ENCODE data around the gene PACS2.
"Not testable (repeated sequence)": the region's sequence is repeated elsewhere in the genome, so short reads cannot be mapped to it uniquely, and the experiment has no call there.

PACS2 gene

DNA sequence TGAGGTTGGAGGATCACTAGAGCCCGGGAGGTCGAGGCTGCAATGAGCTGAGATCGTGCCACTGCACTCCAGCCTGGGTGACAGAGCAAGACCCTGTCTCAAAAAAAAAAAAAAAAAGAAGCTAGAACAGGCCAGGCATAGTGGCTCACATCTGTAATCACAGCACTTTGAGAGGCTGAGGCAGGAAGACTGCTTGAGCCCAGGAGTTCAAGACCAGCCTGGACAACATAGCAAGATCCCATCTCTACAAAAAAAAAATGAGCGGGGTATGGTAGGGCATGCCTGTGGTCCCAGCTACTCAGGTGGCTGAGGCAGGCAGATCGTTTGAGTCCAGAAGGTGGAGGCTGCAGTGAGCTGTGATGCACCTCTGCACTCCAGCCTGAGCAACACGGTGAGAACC is 25.6 kb upstream of the PACS2 start:
- DNase-seq: not testable (repeated sequence)

DNA sequence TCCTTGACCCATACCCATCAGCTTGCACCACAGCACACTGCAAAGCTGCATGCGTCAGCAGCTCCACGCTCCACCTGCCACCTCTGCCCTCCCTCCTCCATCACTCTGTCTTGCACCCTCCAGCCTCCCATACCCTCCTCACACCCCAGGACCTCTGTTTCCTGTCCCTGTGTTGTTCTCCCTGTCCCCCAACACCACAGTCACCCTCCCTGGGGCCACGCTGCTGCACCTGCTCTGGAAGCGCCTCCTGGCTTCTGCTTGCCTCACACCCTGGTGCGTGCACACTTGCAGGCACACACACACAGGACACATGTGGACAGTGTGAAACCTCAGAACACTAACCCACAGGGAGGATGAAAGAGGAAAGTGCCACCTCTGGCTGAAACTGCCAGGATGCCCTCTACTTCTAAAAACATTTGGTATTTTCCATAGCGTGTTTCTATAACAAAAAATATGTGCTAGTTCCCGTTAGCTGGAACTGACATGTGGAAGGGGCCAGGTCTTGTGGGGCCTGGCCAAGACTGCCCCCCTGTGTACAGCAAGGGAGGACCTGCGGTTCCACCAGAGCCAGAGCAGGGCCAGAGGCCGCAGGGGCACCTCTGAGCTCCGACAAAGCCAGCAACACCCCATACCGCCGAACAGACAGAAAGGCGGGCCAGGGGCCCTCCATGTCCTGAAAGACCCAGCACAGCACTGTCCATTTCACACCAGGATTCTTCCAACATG is 23.8 kb upstream of the PACS2 start:
- DNase-seq: peak; percentile 13 to 55 (median 40)

GRCh38 chr14:105292826-105293711 is 21.5 kb upstream of the PACS2 start:
- DNase-seq: peak; percentile 40 to 52 (median 44)

GRCh38 chr14:105294142-105294597 is 20.4 kb upstream of the PACS2 start:
- DNase-seq: peak in 3 of 4 experiments; percentile 24 to 47 (median 38)

DNA sequence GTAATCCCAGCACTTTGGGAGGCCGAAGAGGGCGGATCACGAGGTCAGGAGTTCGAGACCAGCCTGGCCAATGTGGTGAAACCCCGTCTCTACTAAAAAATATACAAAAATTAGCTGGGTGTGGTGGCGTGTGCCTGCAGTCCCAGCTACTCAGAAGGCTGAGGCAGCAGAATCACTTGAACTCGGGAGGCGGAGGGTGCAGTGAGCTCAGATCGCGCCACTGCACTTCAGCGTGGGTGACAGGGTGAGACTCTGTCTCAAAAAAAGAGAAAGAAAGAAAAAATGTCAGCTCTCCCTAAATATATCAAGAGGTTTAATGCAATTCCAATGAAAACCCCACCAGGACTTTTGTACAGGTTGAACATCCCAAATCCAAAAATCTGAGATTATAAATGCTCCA is 17.2 kb upstream of the PACS2 start:
- DNase-seq: not testable (repeated sequence)

DNA sequence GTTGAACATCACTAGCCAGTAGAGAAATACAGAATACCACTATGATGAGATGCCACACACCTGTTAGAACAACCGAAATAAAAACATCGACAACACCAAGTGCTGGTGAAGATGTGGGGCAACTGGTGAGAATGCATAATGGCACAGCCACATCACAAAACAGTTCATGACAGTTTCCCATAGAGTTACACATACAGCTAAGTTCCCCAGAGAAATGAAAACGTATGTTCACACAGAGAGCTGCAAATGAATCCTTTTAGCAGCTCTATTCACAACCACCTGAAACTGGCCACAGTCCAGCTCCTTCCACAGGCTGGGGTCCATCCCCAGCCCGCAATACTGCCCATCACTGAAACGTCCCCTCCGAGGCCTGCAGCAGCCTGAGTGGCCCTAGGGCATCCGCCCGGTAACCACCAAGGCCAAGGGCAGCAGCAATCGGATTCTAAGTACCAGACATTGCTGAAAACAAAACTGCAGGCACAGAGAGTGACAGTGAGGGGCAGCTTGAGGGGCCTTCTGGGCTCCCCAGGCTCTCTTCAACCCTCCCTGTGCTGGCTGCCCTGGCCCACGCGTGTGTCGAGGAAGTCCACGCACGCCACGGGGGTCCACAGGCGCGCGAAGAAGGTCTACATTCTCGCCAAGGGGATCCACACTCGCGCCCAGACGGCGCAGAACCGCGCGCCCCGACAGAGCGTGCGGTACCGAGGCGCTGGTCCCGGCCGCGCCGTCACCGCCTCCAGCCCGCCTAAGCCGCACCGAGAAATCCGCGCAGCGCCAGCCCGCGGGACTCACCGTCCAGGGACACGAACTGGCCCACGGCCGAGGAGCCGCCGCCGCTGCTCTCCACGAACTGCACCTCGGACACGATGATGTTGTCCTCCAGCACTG is 14.7 kb upstream of the PACS2 start:
- DNase-seq: peak in 1 of 4 experiments; percentile 38

GRCh38 chr14:105300542-105301102 is 13.9 kb upstream of the PACS2 start, which contains the start of gene BRF1:
TSS of gene BRF1 (minus strand) at chr14:105301001. CDS start at chr14:105300629, 372 bp downstream.
- peak; percentile 94 to 97 (median 96) for DNase-seq

- DNase-seq: peak; percentile 96 to 99 (median 98)
Measured at GRCh38 chr14:105301103-105301914, 13.2 kb upstream of the PACS2 start.

GRCh38 chr14:105301915-105302249 is 12.7 kb upstream of the PACS2 start:
- DNase-seq: not testable (repeated sequence)

GRCh38 chr14:105303949-105304348 is 10.6 kb upstream of the PACS2 start:
- DNase-seq: no peak

- DNase-seq: no peak
Measured at GRCh38 chr14:105304565-105304964, 10.0 kb upstream of the PACS2 start.

DNA sequence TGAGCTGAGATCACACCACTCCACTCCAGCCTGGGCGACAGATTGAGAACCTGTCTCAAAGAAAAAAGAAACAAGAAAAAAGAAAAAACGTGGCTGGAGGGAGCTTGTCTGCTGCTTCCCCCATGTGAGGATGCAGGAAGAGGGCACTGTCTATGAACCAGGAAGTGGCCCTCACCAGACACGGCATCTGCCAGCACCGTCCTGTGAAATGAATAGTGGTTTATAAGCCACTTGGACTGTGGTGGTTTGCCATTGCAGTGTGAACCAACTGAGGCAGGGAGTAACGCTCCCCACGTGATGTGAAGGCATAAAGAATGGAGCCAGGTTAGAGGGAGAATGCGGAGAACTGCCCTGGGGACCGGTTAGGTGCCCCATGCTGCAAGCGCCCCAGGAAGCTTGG is 9.2 kb upstream of the PACS2 start:
- peak; percentile 33 to 58 (median 48) for DNase-seq

GRCh38 chr14:105305791-105306190 is 8.8 kb upstream of the PACS2 start:
- no peak for DNase-seq

- DNase-seq: no peak
Measured at GRCh38 chr14:105307052-105307727, 7.4 kb upstream of the PACS2 start.

DNA sequence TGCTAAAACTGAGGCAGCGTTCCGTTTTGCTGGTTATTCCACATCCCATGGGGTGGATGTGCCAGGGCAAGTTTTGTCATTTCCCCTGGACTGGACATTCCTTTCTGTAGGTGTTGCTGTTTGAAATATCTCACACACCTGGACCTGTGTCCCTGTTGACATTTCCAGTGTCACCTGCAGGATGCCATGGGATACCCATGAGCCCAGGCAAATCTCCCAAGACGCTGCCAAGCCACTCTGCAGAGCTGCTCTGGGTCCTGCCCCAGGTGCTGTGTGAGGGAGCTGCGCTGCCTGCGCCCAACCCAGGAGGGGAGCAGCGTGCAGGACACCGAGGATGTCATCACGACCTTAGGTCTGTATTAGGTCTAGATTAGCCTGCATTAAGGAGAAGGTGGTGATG is 5.2 kb upstream of the PACS2 start:
- DNase-seq: no peak

GRCh38 chr14:105311838-105312237 is 2.7 kb upstream of the PACS2 start:
- DNase-seq: no peak

DNA sequence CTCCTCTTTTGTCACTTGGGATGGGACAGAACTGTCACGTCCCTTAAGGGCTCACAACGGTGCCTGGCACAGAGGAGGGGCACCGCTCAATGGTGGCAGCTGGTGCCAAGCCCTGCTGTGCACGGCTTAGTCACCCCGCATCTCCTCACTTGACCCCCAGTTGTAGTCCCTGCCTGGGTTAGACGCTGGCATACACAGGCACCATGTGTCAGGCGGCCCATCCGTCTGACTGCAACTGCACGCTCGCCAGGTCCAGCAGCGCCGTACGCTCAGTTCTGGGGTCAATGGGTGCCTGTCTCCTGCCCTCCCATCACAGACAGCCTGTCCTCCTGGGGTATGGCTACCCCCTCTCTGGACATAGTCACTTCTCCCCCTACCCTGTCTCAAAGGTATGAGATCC is 1.6 kb upstream of the PACS2 start:
- DNase-seq: no peak

- peak; percentile 40 to 59 (median 48) for DNase-seq
Measured at GRCh38 chr14:105313381-105314286, 914 bp upstream of the PACS2 start.

GRCh38 chr14:105315211-105315721 is 718 bp downstream of the PACS2 start:
- DNase-seq: peak in 3 of 4 experiments; percentile 42 to 59 (median 47)
